PFSK-1 (cell line): ENCODE results near the gene MUC4.

Source experiments
- POLR2AphosphoS5 ChIP-seq: IDR thresholded peaks from 2 replicates; pipeline ENCODE4 v1.6.1; 2012; ENCODE audit warnings: low read depth, mild to moderate bottlenecking, control low read depth, low read length, moderate library complexity
- TAF1 ChIP-seq: IDR thresholded peaks from 2 replicates; pipeline ENCODE4 v1.6.1; 2012; ENCODE audit warnings: low read length, control low read depth, borderline replicate concordance; ENCODE audit not compliant: insufficient read depth

GRCh38 chr3:195711813-195712534, 99.8 kb downstream of the MUC4 start:
- TF ChIP-seq POLR2AphosphoS5, result no peak
- no peak for TF ChIP-seq TAF1
